CD14-positive monocyte (primary cell): ENCODE measurements around the gene FAM107B. TPM values are rescaled to one million over a fixed set of nuclear protein-coding genes. Genes with fewer than 3 reads are reported as not detected.

Experiments
- DNase-seq, 3 donors: peaks; one replicate each; pipeline ENCODE4 v3.0.0-alpha.2; 2011 to 2022
- H2AFZ ChIP-seq: 2 replicates; pipeline ENCODE4 v1.6.0; 2012; ENCODE audit warnings: mild to moderate bottlenecking, low read depth, low read length, inconsistent platforms; ENCODE audit not compliant: insufficient read depth, poor library complexity, severe bottlenecking
- H3K27ac ChIP-seq, 2 donors: 1 replicate in 1 of 2; 2 replicates in 1 of 2; pipeline ENCODE4 v1.5.1; 2012 to 2013; ENCODE audit warnings: low read length in 2 of 2, control low read depth in 1 of 2, inconsistent platforms in 1 of 2, low read depth in 1 of 2, mild to moderate bottlenecking in 1 of 2
- H3K27me3 ChIP-seq, 2 donors: one replicate each; pipeline versions ENCODE4 v1.6.0 to v1.6.1; 2011 to 2013; ENCODE audit warnings: low read length in 2 of 2; ENCODE audit not compliant: control insufficient read depth in 2 of 2, insufficient read depth in 2 of 2
- H3K36me3 ChIP-seq, 2 donors: replicated peaks in 1 of 2; 1 replicate in 1 of 2; 2 replicates in 1 of 2; pipeline versions ENCODE4 v1.5.1 to v1.6.1; 2012 to 2013; ENCODE audit warnings: low read length in 2 of 2, control low read depth in 1 of 2, inconsistent platforms in 1 of 2, mild to moderate bottlenecking in 1 of 2; ENCODE audit not compliant: insufficient read depth in 2 of 2, control insufficient read depth in 1 of 2
- H3K4me1 ChIP-seq, 2 donors: 1 replicate in 1 of 2; 2 replicates in 1 of 2; pipeline versions ENCODE4 v1.5.1 to v1.6.1; 2012 to 2013; ENCODE audit warnings: low read length in 2 of 2, control low read depth in 1 of 2, inconsistent platforms in 1 of 2, mild to moderate bottlenecking in 1 of 2, moderate library complexity in 1 of 2; ENCODE audit not compliant: insufficient read depth in 2 of 2, control insufficient read depth in 1 of 2
- H3K4me2 ChIP-seq: replicated peaks from 2 replicates; pipeline ENCODE3; 2012; ENCODE audit warnings: low read length, moderate library complexity, mild to moderate bottlenecking; ENCODE audit not compliant: poor library complexity, severe bottlenecking; ENCODE audit errors: extremely low read depth
- H3K4me3 ChIP-seq, 3 experiments: fragments of 200-600 bp in 1 of 3; sonication (generic) in 1 of 3; replicated peaks in 1 of 3; 1 replicate in 2 of 3; 2 replicates in 1 of 3; pipeline ENCODE4 v1.5.1; 2011 to 2013; ENCODE audit warnings: low read length in 3 of 3, mild to moderate bottlenecking in 3 of 3, control low read depth in 2 of 3, low read depth in 2 of 3, inconsistent platforms in 1 of 3, moderate library complexity in 1 of 3
- H3K79me2 ChIP-seq: 2 replicates; pipeline ENCODE4 v1.6.0; 2012; ENCODE audit warnings: mild to moderate bottlenecking, control low read depth, inconsistent platforms, low read length, moderate library complexity; ENCODE audit not compliant: insufficient read depth
- H3K9ac ChIP-seq: 2 replicates; pipeline ENCODE4 v1.6.0; 2017; ENCODE audit warnings: low read length, mild to moderate bottlenecking; ENCODE audit not compliant: insufficient read depth, poor library complexity, severe bottlenecking
- H3K9me3 ChIP-seq, 2 donors: replicated peaks in 1 of 2; 1 replicate in 1 of 2; 2 replicates in 1 of 2; pipeline versions ENCODE4 v1.5.1 to v1.6.1; 2012 to 2013; ENCODE audit warnings: low read length in 2 of 2, control low read depth in 1 of 2; ENCODE audit not compliant: control insufficient read depth in 1 of 2, insufficient read depth in 1 of 2
- H4K20me1 ChIP-seq: 2 replicates; pipeline ENCODE4 v1.6.0; 2012; ENCODE audit warnings: mild to moderate bottlenecking, low read length, control low read depth, moderate library complexity; ENCODE audit not compliant: insufficient read depth
- H3K27ac Mint-ChIP-seq, 7 donors: one replicate each; pipeline ENCODE4 v1.8.0; 2020; ENCODE audit warnings: mild to moderate bottlenecking in 7 of 7, mixed read lengths in 7 of 7, moderate library complexity in 6 of 7, inconsistent platforms in 2 of 7
- H3K27me3 Mint-ChIP-seq, 3 donors: one replicate each; pipeline ENCODE4 v1.8.0; 2021 to 2022; ENCODE audit warnings: low read depth in 3 of 3, mild to moderate bottlenecking in 3 of 3, mixed read lengths in 3 of 3, moderate library complexity in 3 of 3, inconsistent platforms in 1 of 3
- H3K36me3 Mint-ChIP-seq, 2 donors: one replicate each; pipeline ENCODE4 v1.8.0; 2020; ENCODE audit warnings: mixed read lengths in 2 of 2, inconsistent platforms in 1 of 2, mild to moderate bottlenecking in 1 of 2
- H3K4me1 Mint-ChIP-seq: one replicate; pipeline ENCODE4 v1.8.0; 2020; ENCODE audit warnings: mild to moderate bottlenecking, mixed read lengths
- H3K4me3 Mint-ChIP-seq, 2 donors: one replicate each; pipeline ENCODE4 v1.8.0; 2020; ENCODE audit warnings: mild to moderate bottlenecking in 2 of 2, mixed read lengths in 2 of 2, moderate library complexity in 1 of 2
- H3K9me3 Mint-ChIP-seq, 7 donors: one replicate each; pipeline ENCODE4 v1.8.0; 2020 to 2022; ENCODE audit warnings: mixed read lengths in 7 of 7, mild to moderate bottlenecking in 6 of 7, moderate library complexity in 6 of 7, inconsistent platforms in 2 of 7
- WGBS: methylation state at CpG from one replicate; pipeline ENCODE4 v1.1.5; 2013; ENCODE audit warnings: missing lambda C conversion rate; ENCODE audit not compliant: insufficient coverage; 5-methylcytosine and 5-hydroxymethylcytosine counted together
- intact Hi-C, 2 donors: fragments of 100-400 bp; cut with micrococcal nuclease; formaldehyde crosslinking; loops; one replicate each; pipeline versions ENCODE4 v1.15.0 to v1.15.1; 2023
- polyA plus RNA-seq, 3 donors: library from polyadenylated mRNA; depleted of rRNA in 1 of 3; unstranded in 2 of 3; stranded (reverse) in 1 of 3; fragments of 300-500 nt in 2 of 3; fragments of >200 nt in 1 of 3; fragmentation: Illumina TruSeq in 2 of 3; gene quantifications; 1 replicate in 2 of 3; 2 replicates in 1 of 3; pipeline ENCODE4 v1.2.3, GENCODE V29; 2012 to 2021
- TF ChIP-seq, protein P1 (sequence below): fragments of 200-600 bp; IDR thresholded peaks from one replicate; pipeline ENCODE4 v1.8.0; 2022; ENCODE audit warnings: antibody characterized with exemption, mild to moderate bottlenecking

The FAM107B gene
- polyA plus RNA-seq, 3 donors, result 27.2 to 68.5 (median 28.4) TPM

DNA sequence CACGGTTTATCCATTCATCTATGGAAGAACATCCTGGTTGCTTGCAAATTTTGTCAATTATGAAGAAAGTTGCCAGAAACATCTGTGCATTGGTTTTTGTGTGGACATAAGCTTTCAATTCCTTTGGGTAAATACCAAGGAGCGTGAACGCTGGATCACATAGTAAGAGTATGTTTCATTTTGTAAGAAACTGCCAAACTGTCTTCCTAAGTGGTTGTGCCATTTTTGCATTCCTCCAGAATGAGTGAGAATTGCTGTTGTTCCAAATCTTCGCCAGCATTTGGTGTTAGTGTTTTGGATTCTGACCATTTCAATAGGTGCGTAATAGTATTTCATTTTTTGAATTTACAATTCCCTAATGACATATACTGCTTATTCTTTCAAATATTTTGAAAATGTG is 288.7 kb downstream of the FAM107B start:
- no peaks in the 10 kb centered on the region for H3K79me2 ChIP-seq
- H3K27me3 Mint-ChIP-seq, result peaks cover 9 to 38% (median 15%) of the 10 kb centered on the region in 3 donors
- 100% methylated on average over 1 of the region's 5 CpGs for WGBS

DNA sequence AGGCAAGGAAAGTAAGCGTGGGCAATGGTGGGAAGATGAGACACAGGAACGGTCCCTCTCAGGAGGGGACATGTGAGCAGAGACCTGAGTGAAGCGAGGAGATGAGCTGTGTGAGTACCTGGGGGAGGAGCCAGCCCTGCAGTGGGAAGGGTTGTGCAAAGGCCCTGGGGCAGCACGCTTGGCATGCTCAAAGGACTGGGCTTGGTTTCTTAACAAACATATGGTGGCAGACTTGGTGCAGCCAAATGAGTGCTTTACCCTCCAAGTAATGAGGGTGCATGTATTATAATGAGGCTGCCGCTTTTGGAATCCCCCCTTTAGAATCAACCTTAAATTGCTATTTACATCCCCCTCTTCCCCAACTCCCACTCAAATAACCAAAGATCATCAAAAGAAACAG is 291.3 kb downstream of the FAM107B start:
- H3K9me3 Mint-ChIP-seq, result peaks cover 0 to 3% (median 0%) of the 10 kb centered on the region in 7 donors
- H3K27ac Mint-ChIP-seq, result no peak overlapping the region
- H3K4me1 ChIP-seq, result no peaks in the 10 kb centered on the region
- no peak overlapping the region for H3K4me2 ChIP-seq
- no peak overlapping the region for H3K27ac ChIP-seq
- no peak overlapping the region for H3K9ac ChIP-seq
- TF ChIP-seq, protein P1, sequence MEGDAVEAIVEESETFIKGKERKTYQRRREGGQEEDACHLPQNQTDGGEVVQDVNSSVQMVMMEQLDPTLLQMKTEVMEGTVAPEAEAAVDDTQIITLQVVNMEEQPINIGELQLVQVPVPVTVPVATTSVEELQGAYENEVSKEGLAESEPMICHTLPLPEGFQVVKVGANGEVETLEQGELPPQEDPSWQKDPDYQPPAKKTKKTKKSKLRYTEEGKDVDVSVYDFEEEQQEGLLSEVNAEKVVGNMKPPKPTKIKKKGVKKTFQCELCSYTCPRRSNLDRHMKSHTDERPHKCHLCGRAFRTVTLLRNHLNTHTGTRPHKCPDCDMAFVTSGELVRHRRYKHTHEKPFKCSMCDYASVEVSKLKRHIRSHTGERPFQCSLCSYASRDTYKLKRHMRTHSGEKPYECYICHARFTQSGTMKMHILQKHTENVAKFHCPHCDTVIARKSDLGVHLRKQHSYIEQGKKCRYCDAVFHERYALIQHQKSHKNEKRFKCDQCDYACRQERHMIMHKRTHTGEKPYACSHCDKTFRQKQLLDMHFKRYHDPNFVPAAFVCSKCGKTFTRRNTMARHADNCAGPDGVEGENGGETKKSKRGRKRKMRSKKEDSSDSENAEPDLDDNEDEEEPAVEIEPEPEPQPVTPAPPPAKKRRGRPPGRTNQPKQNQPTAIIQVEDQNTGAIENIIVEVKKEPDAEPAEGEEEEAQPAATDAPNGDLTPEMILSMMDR, result no peak
- H3K36me3 ChIP-seq, result no peaks in the 10 kb centered on the region
- no peak overlapping the region for H3K4me3 Mint-ChIP-seq
- no peaks in the 10 kb centered on the region for H3K79me2 ChIP-seq
- no peaks in the 10 kb centered on the region for H3K4me1 Mint-ChIP-seq
- intact Hi-C loops, result no loop called here
- H4K20me1 ChIP-seq, result no peaks in the 10 kb centered on the region
- peaks cover 3 to 33% (median 6%) of the 10 kb centered on the region in 3 donors for H3K27me3 Mint-ChIP-seq
- peaks cover 0 to 8% of the 10 kb centered on the region in 2 donors for H3K27me3 ChIP-seq
- DNase-seq, result no peak
- H3K4me3 ChIP-seq, result no peak overlapping the region
- no peaks in the 10 kb centered on the region for H3K9me3 ChIP-seq
- no peak overlapping the region for H2AFZ ChIP-seq
- H3K36me3 Mint-ChIP-seq, result no peaks in the 10 kb centered on the region
- 98% methylated on average over 4 of the region's 5 CpGs for whole genome bisulfite sequencing

More for the DNA sequence above, 288.7 kb downstream of the FAM107B start:
- Histone ChIP-seq H3K36me3 (no peaks in the 10 kb centered on the region), H3K4me2 (no peak overlapping the region), H3K4me1 (no peaks in the 10 kb centered on the region), H3K9me3 (no peaks in the 10 kb centered on the region), H2AFZ (no peak overlapping the region), H3K27me3 (peaks cover 3 to 10% of the 10 kb centered on the region in 2 donors), H3K9ac (no peak overlapping the region), H4K20me1 (no peaks in the 10 kb centered on the region), H3K4me3 (no peak overlapping the region), H3K27ac (no peak overlapping the region)
- TF ChIP-seq, protein P1, result no peak
- Mint-ChIP-seq H3K27ac (no peak overlapping the region), H3K36me3 (no peaks in the 10 kb centered on the region), H3K9me3 (peaks cover 0 to 3% (median 0%) of the 10 kb centered on the region in 7 donors), H3K4me1 (no peaks in the 10 kb centered on the region), H3K4me3 (no peak overlapping the region)
- no peak for DNase-seq
- intact Hi-C loops, result no loop called here
